NAMALWA (cell line): Measurements from ENCODE around the gene THUMPD1.
"Not testable (repeated sequence)": the region's sequence is repeated elsewhere in the genome, so short reads cannot be mapped to it uniquely, and the experiment has no call there.

ENCODE experiments used
- DNase-seq: peaks from one replicate; pipeline ENCODE4 v3.0.0-alpha.2; 2015; ENCODE audit warnings: low spot score

Gene THUMPD1

GRCh38 chr16:20747030-20747816 lies 5.6 kb upstream of the THUMPD1 start:
- DNase-seq = no peak

DNA sequence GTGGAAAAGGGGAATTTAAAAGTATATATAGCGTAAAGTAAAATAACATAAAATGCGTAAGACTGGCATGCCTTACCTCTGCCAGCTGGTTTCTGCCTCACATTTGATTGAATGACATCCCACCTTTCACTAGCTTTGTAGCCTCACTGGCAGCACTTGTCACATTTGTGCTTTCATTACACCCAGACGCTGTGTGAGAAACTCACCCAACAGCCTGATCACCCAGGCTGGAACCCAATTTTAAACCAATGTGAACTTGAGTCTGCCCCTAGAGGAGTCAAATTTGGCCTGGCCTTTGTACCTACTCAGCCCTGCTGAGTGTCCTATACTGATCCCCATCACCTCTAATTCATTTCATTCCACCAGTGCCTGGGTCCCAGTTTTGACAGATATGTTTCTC lies 4.8 kb upstream of the THUMPD1 start:
- DNase-seq = no peak

- no peak for DNase-seq
These were observed 3.4 kb upstream of the THUMPD1 start for GRCh38 chr16:20744922-20745440.

GRCh38 chr16:20743591-20743990 lies 2.0 kb upstream of the THUMPD1 start:
- DNase-seq = no peak

- peak; percentile 87 for DNase-seq
These were observed 607 bp downstream of the THUMPD1 start for GRCh38 chr16:20740901-20741521.

DNA sequence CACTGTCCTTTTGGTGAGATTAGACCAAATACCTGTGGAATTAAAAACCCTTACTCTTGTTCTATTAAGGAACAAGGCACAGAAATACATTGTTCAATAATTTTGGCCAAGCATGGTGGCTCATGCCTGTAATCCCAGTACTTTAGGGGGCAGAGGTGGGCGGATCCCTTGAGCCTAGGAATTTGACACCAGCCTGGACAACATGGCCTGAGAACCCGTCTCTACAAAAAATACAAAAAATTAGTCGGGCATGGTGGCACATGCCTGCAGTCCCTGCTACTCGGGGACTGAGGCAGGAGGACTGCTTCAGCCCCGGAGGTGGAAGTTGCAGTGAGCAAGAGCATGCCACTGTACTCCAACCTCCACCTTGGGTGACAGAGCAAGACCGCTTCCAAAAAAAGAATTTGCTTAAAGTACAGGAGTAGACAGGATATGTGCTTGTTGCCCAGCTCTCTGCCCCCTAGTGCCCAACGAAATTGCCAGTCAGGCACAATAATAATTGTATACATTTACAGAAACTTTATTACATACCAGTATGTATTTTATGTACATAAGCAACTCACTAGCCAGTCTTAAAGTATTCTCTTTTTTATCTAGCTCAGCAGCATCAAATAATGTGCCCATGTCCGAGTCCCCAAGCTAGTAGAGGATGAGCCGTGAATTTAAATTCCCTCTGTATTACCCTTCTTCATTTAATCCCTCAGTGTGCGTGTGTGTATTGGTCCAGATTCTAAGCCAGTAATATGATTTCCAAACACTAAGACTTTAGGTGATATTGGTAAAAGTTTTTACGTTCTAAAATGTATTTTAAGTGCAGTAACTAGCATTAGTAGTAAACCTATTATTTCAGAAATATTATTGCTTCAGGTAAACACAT lies 1.4 kb downstream of the THUMPD1 start:
- peak; percentile 62 for DNase-seq

- DNase-seq = no peak
These were observed 6.1 kb downstream of the THUMPD1 start for GRCh38 chr16:20735490-20735889.

DNA sequence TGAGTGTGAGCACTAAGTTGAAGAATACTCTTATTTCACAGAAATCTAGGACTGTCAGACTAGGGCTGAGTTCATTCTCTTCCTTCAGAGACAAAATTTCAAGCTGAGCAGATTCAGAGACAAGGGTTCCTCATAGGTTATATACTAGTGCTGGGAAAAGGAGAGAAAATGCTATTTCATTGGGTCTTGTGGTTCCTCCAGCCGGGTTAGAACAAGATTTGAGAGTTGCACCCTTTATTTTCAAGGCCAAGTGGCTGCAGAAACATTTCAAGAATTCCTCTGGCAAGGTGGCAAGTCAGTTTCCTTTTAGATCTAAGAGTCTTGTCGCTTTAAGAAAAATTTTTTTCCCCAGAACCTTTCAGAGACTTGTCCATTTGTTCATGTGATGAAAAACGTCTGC lies 6.8 kb downstream of the THUMPD1 start:
- no peak for DNase-seq

GRCh38 chr16:20734056-20734455 lies 7.6 kb downstream of the THUMPD1 start:
- DNase-seq = no peak

GRCh38 chr16:20729141-20729540 lies 12.5 kb downstream of the THUMPD1 start:
- no peak for DNase-seq

- DNase-seq = no peak
These were observed 14.4 kb downstream of the THUMPD1 start for GRCh38 chr16:20727181-20727580.

- no peak for DNase-seq
These were observed 15.0 kb downstream of the THUMPD1 start for GRCh38 chr16:20726661-20727060.

- no peak for DNase-seq
These were observed 21.4 kb downstream of the THUMPD1 start for GRCh38 chr16:20720251-20720650.

DNA sequence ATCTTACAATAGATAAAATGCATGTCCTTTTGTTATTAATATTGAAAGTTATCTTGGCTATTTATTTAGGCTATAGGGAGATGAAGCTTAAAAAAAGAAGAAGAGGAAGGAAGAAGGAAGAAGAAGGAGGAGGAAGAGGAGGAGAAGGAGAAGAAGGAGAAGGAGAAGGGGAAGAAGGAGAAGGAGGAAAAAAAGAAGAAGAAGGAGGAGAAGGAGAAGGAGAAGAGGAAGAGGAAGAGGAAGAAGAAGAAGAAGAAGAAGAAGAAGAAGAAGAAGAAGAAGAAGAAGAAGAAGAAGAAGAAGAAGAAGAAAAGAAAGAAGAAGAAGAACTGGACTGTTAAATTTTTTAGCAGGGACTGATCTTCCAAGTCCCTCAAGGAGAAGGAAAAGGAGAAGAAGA lies 23.9 kb downstream of the THUMPD1 start:
- DNase-seq = not testable (repeated sequence)

GRCh38 chr16:20711277-20711911 lies 30.2 kb downstream of the THUMPD1 start:
- no peak for DNase-seq

DNA sequence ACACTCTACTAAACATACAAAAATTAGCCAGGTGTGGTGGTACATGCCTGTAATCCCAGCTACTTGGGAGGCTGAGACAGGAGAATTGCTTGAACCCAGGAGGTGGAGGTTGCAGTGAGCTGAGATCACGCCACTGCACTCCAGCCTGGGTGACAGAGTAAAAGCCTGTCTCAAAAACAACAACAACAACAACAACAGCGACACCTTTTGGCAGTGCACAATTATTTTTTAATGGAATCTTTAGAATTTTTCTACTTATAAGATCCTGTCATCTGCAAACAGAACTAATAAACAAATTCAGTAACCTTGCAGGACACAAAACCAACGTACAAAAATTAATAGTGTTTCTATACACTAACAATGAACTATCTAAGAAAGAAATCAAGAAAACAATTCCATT lies 33.5 kb downstream of the THUMPD1 start:
- peak; percentile 56 for DNase-seq

GRCh38 chr16:20707461-20707860 lies 34.2 kb downstream of the THUMPD1 start:
- no peak for DNase-seq

- not testable (repeated sequence) for DNase-seq
These were observed 35.6 kb downstream of the THUMPD1 start for GRCh38 chr16:20705972-20706371.

GRCh38 chr16:20704281-20704680 lies 37.3 kb downstream of the THUMPD1 start:
- no peak for DNase-seq

- DNase-seq = not testable (repeated sequence)
These were observed 39.9 kb downstream of the THUMPD1 start for GRCh38 chr16:20701692-20702091.

GRCh38 chr16:20696618-20697017 lies 45.0 kb downstream of the THUMPD1 start:
- no peak for DNase-seq

GRCh38 chr16:20695024-20695423 lies 46.6 kb downstream of the THUMPD1 start:
- DNase-seq = no peak
